IMR-90 (cell line): ENCODE measurements around the gene SATB2. TPM values are rescaled to one million over a fixed set of nuclear protein-coding genes. Genes with fewer than 3 reads are reported as not detected.

ENCODE experiments used
- ATAC-seq: fragments of 200-7000 bp; cut with Tn5 transposase; 2 replicates; pipeline ENCODE4 v1.9.1; 2020; ENCODE audit warnings: low read depth, mild to moderate bottlenecking, moderate library complexity
- BruUV-seq: library from RNA; stranded (reverse); fragments of 400-500 nt; replicated peaks from 2 replicates; lab custom pipeline; 2021; lab: Mats Ljungman, UMichigan
- CTCF ChIA-PET: fragments of 300-600 bp; formaldehyde crosslinking; extraction: SDS; loops from one replicate; lab custom pipeline; 2021; ENCODE audit warnings: antibody characterized with exemption; lab: Yijun Ruan, JAX
- POLR2A ChIA-PET: fragments of 300-600 bp; sonication (Branson Sonifier 250); formaldehyde crosslinking; loops from one replicate; lab custom pipeline; 2022; ENCODE audit warnings: antibody characterized with exemption; ENCODE audit not compliant: unreplicated experiment; lab: Charles Lee
- DNase-seq: peaks from one replicate; pipeline ENCODE4 v3.0.0; 2013
- H2AFZ ChIP-seq: replicated peaks from 2 replicates; pipeline ENCODE3; 2013; ENCODE audit warnings: low read length, mild to moderate bottlenecking; ENCODE audit not compliant: poor library complexity
- H2AK5ac ChIP-seq: 2 replicates; pipeline ENCODE4 v1.6.1; 2013; ENCODE audit warnings: low read depth, low read length, inconsistent platforms
- H2AK9ac ChIP-seq: replicated peaks from 2 replicates; pipeline ENCODE3; 2013; ENCODE audit warnings: mild to moderate bottlenecking, low read depth, low read length, moderate library complexity; ENCODE audit not compliant: poor library complexity
- H2BK120ac ChIP-seq: 2 replicates; pipeline ENCODE4 v1.6.1; 2013; ENCODE audit warnings: low read depth, low read length, inconsistent platforms
- H2BK15ac ChIP-seq: 3 replicates; pipeline ENCODE4 v1.6.1; 2013; ENCODE audit warnings: low read depth, low read length, inconsistent platforms
- H2BK20ac ChIP-seq: 2 replicates; pipeline ENCODE4 v1.6.1; 2013; ENCODE audit warnings: low read depth, mild to moderate bottlenecking, inconsistent platforms, low read length, moderate library complexity
- H2BK5ac ChIP-seq: 2 replicates; pipeline ENCODE4 v1.6.1; 2013; ENCODE audit warnings: mild to moderate bottlenecking, low read depth, low read length, inconsistent platforms; ENCODE audit not compliant: poor library complexity, severe bottlenecking
- H3K14ac ChIP-seq: replicated peaks from 2 replicates; pipeline ENCODE4 v1.6.1; 2013; ENCODE audit warnings: low read depth, low read length, inconsistent platforms
- H3K18ac ChIP-seq: 2 replicates; pipeline ENCODE4 v1.6.1; 2013; ENCODE audit warnings: low read depth, low read length, control low read depth
- H3K23ac ChIP-seq: 2 replicates; pipeline ENCODE4 v1.6.1; 2013; ENCODE audit warnings: low read depth, low read length, inconsistent platforms
- H3K27ac ChIP-seq: 2 replicates; pipeline ENCODE4 v1.5.1; 2013; ENCODE audit warnings: mild to moderate bottlenecking, control low read depth, low read length; ENCODE audit not compliant: insufficient read depth
- H3K27me3 ChIP-seq: 2 replicates; pipeline ENCODE4 v1.6.1; 2013; ENCODE audit warnings: low read length; ENCODE audit not compliant: control insufficient read depth, insufficient read depth
- H3K36me3 ChIP-seq: 2 replicates; pipeline ENCODE4 v1.6.1; 2013; ENCODE audit warnings: low read length, mixed read lengths; ENCODE audit not compliant: control insufficient read depth, insufficient read depth
- H3K4ac ChIP-seq: 2 replicates; pipeline ENCODE4 v1.6.1; 2013; ENCODE audit warnings: low read depth, low read length, inconsistent platforms
- H3K4me1 ChIP-seq: 2 replicates; pipeline ENCODE4 v1.6.1; 2013; ENCODE audit warnings: low read length, mixed read lengths; ENCODE audit not compliant: control insufficient read depth, insufficient read depth
- H3K4me2 ChIP-seq: 2 replicates; pipeline ENCODE4 v1.6.1; 2013; ENCODE audit warnings: low read depth, mild to moderate bottlenecking, control low read depth, low read length, moderate library complexity
- H3K4me3 ChIP-seq: 2 replicates; pipeline ENCODE4 v1.5.1; 2013; ENCODE audit warnings: low read depth, mild to moderate bottlenecking, control low read depth, low read length, moderate library complexity; ENCODE audit not compliant: insufficient read depth
- H3K56ac ChIP-seq: 2 replicates; pipeline ENCODE4 v1.6.1; 2013; ENCODE audit warnings: low read length, inconsistent platforms; ENCODE audit not compliant: insufficient read depth; ENCODE audit errors: extremely low read depth
- H3K79me1 ChIP-seq, 2 experiments: 2 replicates each; pipeline ENCODE4 v1.6.1; 2013; ENCODE audit warnings: low read length in 2 of 2, inconsistent platforms in 1 of 2, low read depth in 1 of 2
- H3K9ac ChIP-seq: 2 replicates; pipeline ENCODE4 v1.6.1; 2013; ENCODE audit warnings: low read depth, low read length, control low read depth
- H3K9me1 ChIP-seq: 2 replicates; pipeline ENCODE4 v1.6.1; 2013; ENCODE audit warnings: low read length, inconsistent platforms; ENCODE audit not compliant: insufficient read depth
- H3K9me3 ChIP-seq: 2 replicates; pipeline ENCODE4 v1.6.1; 2013; ENCODE audit warnings: low read length; ENCODE audit not compliant: control insufficient read depth, insufficient read depth
- H4K20me1 ChIP-seq: 2 replicates; pipeline ENCODE4 v1.6.1; 2013; ENCODE audit warnings: low read length, inconsistent platforms; ENCODE audit not compliant: insufficient read depth
- H4K5ac ChIP-seq: 2 replicates; pipeline ENCODE4 v1.6.1; 2013; ENCODE audit warnings: mild to moderate bottlenecking, low read depth, low read length, control low read depth
- H4K8ac ChIP-seq, 2 experiments: 2 replicates each; pipeline ENCODE4 v1.6.1; 2013; ENCODE audit warnings: low read depth in 2 of 2, low read length in 2 of 2, control low read depth in 1 of 2, inconsistent platforms in 1 of 2
- H4K91ac ChIP-seq: 2 replicates; pipeline ENCODE4 v1.6.1; 2013; ENCODE audit warnings: low read depth, low read length, inconsistent platforms; ENCODE audit not compliant: insufficient read depth
- BHLHE40 ChIP-seq: fragments of 150-350 bp; IDR thresholded peaks from 2 replicates; pipeline ENCODE4 v1.6.1; 2016; ENCODE audit warnings: mild to moderate bottlenecking, low read depth, low read length
- CEBPB ChIP-seq: IDR thresholded peaks from 2 replicates; pipeline ENCODE4 v1.6.1; 2012; ENCODE audit warnings: low read depth, low read length, improper control_type of control experiment
- ELK1 ChIP-seq: fragments of 150-350 bp; IDR thresholded peaks from 2 replicates; pipeline ENCODE4 v1.6.1; 2016; ENCODE audit warnings: low read depth, mild to moderate bottlenecking, low read length, moderate library complexity, borderline replicate concordance
- FOS ChIP-seq: fragments of 150-350 bp; IDR thresholded peaks from 2 replicates; pipeline ENCODE4 v1.6.1; 2016; ENCODE audit warnings: low read depth, low read length
- MAFK ChIP-seq: IDR thresholded peaks from 2 replicates; pipeline ENCODE4 v1.6.1; 2012; ENCODE audit warnings: low read depth, low read length, improper control_type of control experiment
- MAZ ChIP-seq: IDR thresholded peaks from 2 replicates; pipeline ENCODE4 v1.6.1; 2012; ENCODE audit warnings: low read depth, mild to moderate bottlenecking, low read length, improper control_type of control experiment, moderate library complexity, borderline replicate concordance
- MXI1 ChIP-seq: IDR thresholded peaks from 2 replicates; pipeline ENCODE4 v1.6.1; 2012; ENCODE audit warnings: low read depth, mild to moderate bottlenecking, low read length, moderate library complexity, borderline replicate concordance
- POLR2A ChIP-seq: IDR thresholded peaks from 2 replicates; pipeline ENCODE4 v1.6.1; 2012; ENCODE audit warnings: mild to moderate bottlenecking, low read depth, low read length
- RAD21 ChIP-seq: IDR thresholded peaks from 2 replicates; pipeline ENCODE4 v1.6.1; 2012; ENCODE audit warnings: low read length, improper control_type of control experiment
- RCOR1 ChIP-seq: IDR thresholded peaks from 2 replicates; pipeline ENCODE4 v1.6.1; 2012; ENCODE audit warnings: mild to moderate bottlenecking, low read length, improper control_type of control experiment; ENCODE audit not compliant: insufficient replicate concordance
- WGBS, 2 experiments: methylation state at CpG; one replicate each; pipeline versions ENCODE4 v1.1.5 to v1.1.7; 2013; ENCODE audit warnings: missing lambda C conversion rate in 2 of 2; ENCODE audit not compliant: insufficient read length in 1 of 2; ENCODE audit errors: extremely low coverage in 2 of 2; 5-methylcytosine and 5-hydroxymethylcytosine counted together
- dilution Hi-C: fragments of 300-500 bp; cut with HindIII; formaldehyde crosslinking; loops from one replicate; pipeline ENCODE4 v1.14.3; 2018; ENCODE audit warnings: low sequenced_read_pairs; ENCODE audit not compliant: unreplicated experiment
- in situ Hi-C: fragments of 300-500 bp; cut with MboI; formaldehyde crosslinking; loops from 3 replicates; pipeline ENCODE4 v1.14.3; 2019; ENCODE audit warnings: low sequenced_read_pairs, inconsistent platforms, mixed read lengths
- intact Hi-C: fragments of 100-400 bp; cut with micrococcal nuclease; formaldehyde crosslinking; loops from 2 replicates; pipeline ENCODE4 v1.10.0; 2022
- polyA plus RNA-seq, 3 experiments: library from polyadenylated mRNA; depleted of rRNA; stranded (reverse); fragments of >200 nt; gene quantifications; 2 replicates each; pipeline ENCODE4 v1.2.3, GENCODE V29; 2012; ENCODE audit warnings: low replicate concordance in 1 of 3
- total RNA-seq: library from RNA; depleted of rRNA; stranded (reverse); fragments of >200 nt; gene quantifications from 2 replicates; pipeline ENCODE4 v1.2.3, GENCODE V29; 2012
- TF ChIP-seq, protein P1 (sequence below): conservative IDR thresholded peaks from 2 replicates; pipeline ENCODE4 v1.5.1; 2012; ENCODE audit warnings: mild to moderate bottlenecking, low read depth, low read length, improper control_type of control experiment
- TF ChIP-seq, protein P2 (sequence below): fragments of 150-350 bp; IDR thresholded peaks from 2 replicates; pipeline ENCODE4 v1.6.1; 2017; ENCODE audit warnings: mild to moderate bottlenecking, antibody characterized with exemption, low read length, low read depth

SATB2 gene
- total and polyA plus RNA-seq, 2 of the 4 experiments (the other 2 are of a cell fraction) = 6.2 to 8.4 TPM

DNA sequence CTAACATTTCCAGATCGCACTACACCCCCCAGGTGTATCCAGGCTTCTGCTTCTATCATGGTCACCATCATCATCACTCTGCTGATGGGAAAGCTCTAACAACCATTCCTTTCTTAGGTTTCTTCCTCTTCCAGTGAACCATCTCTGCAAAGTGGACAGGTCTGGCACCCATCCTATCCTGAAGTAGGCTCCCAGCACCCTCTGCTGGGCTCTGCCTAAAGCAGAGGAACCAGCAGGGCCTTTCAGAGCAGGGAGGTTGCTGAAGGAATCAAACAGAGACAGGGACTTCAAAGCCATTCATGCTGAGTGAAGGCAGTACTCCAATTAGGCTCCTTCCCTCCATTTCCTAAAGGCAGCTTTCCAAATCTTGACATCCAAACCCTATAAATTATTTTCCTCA lies 27.2 kb upstream of the SATB2 start:
- Histone ChIP-seq H2AFZ (no peak overlapping the region), H2AK5ac (no peak overlapping the region), H3K56ac (no peak overlapping the region), H3K79me1 (no peaks in the 10 kb centered on the region), H4K8ac (no peak overlapping the region), H4K91ac (no peak overlapping the region), H3K4me2 (no peak overlapping the region), H3K9ac (no peak overlapping the region), H3K36me3 (no peaks in the 10 kb centered on the region), H4K5ac (no peak overlapping the region), H2BK20ac (no peak overlapping the region), H3K23ac (no peak overlapping the region), H3K14ac (no peak overlapping the region), H3K4ac (no peak overlapping the region), H2BK120ac (no peak overlapping the region), H3K4me1 (no peaks in the 10 kb centered on the region), H4K20me1 (no peaks in the 10 kb centered on the region), H3K4me3 (no peak overlapping the region), H3K18ac (no peak overlapping the region), H2BK5ac (no peak overlapping the region), H3K27me3 (peaks cover 3% of the 10 kb centered on the region), H3K9me3 (no peaks in the 10 kb centered on the region), H3K9me1 (no peaks in the 10 kb centered on the region), H2BK15ac (no peak overlapping the region), H3K27ac (no peak overlapping the region), H2AK9ac (no peak overlapping the region)
- intact Hi-C loops = loop anchor here (5.0 kb wide), 1 partner anchor 377 kb away; no protein-coding TSS in a partner anchor
- no peak for DNase-seq
- POLR2A ChIA-PET = no interaction called here
- ATAC-seq = no peak
- CTCF ChIA-PET = interaction anchor here (0.8 to 1.8 kb wide), 8 partner anchors 10 to 1161 kb away, joined by 3 to 12 read pairs (median 3); no protein-coding TSS in a partner anchor
- BruUV-seq = no TSS peak
- no CpG with 5 or more reads among the region's 1 CpG for WGBS, 2 experiments
- in situ Hi-C loops = loop anchor here (10.0 to 25.0 kb wide), 3 partner anchors 823 to 1170 kb away; no protein-coding TSS in a partner anchor
- dilution Hi-C loops = no loop called here
- TF ChIP-seq BHLHE40 = no peak
- TF ChIP-seq, protein P1, sequence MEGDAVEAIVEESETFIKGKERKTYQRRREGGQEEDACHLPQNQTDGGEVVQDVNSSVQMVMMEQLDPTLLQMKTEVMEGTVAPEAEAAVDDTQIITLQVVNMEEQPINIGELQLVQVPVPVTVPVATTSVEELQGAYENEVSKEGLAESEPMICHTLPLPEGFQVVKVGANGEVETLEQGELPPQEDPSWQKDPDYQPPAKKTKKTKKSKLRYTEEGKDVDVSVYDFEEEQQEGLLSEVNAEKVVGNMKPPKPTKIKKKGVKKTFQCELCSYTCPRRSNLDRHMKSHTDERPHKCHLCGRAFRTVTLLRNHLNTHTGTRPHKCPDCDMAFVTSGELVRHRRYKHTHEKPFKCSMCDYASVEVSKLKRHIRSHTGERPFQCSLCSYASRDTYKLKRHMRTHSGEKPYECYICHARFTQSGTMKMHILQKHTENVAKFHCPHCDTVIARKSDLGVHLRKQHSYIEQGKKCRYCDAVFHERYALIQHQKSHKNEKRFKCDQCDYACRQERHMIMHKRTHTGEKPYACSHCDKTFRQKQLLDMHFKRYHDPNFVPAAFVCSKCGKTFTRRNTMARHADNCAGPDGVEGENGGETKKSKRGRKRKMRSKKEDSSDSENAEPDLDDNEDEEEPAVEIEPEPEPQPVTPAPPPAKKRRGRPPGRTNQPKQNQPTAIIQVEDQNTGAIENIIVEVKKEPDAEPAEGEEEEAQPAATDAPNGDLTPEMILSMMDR = peak; percentile 24
- TF ChIP-seq, protein P2, sequence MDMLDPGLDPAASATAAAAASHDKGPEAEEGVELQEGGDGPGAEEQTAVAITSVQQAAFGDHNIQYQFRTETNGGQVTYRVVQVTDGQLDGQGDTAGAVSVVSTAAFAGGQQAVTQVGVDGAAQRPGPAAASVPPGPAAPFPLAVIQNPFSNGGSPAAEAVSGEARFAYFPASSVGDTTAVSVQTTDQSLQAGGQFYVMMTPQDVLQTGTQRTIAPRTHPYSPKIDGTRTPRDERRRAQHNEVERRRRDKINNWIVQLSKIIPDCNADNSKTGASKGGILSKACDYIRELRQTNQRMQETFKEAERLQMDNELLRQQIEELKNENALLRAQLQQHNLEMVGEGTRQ = no peak
- peak; percentile 46 for TF ChIP-seq RAD21
- no peak for TF ChIP-seq FOS
- no peak for TF ChIP-seq CEBPB
- TF ChIP-seq MAZ = no peak
- TF ChIP-seq MXI1 = no peak
- TF ChIP-seq MAFK = no peak
- TF ChIP-seq RCOR1 = no peak
- TF ChIP-seq ELK1 = no peak
- no peak for TF ChIP-seq POLR2A
